GM12864 (cell line): Measurements from ENCODE around the gene FBXL7.

Experiments
- DNase-seq: peaks from one replicate; pipeline ENCODE4 v3.0.0-alpha.2; 2011; ENCODE audit warnings: low read depth
- H3K4me3 ChIP-seq: 2 replicates; pipeline ENCODE4 v1.5.1; 2011; ENCODE audit warnings: mild to moderate bottlenecking, low read depth, low read length, control low read depth
- CTCF ChIP-seq: IDR thresholded peaks from 2 replicates; pipeline ENCODE4 v1.5.1; 2011; ENCODE audit warnings: low read depth, mild to moderate bottlenecking, moderate library complexity, low read length, control low read depth, inconsistent platforms; ENCODE audit errors: missing control alignments

FBXL7 gene

GRCh38 chr5:15513911-15514310, 13.9 kb downstream of the FBXL7 start:
- no peak for DNase-seq
- no peak overlapping the region for H3K4me3 ChIP-seq
- no peak for TF ChIP-seq CTCF

DNA sequence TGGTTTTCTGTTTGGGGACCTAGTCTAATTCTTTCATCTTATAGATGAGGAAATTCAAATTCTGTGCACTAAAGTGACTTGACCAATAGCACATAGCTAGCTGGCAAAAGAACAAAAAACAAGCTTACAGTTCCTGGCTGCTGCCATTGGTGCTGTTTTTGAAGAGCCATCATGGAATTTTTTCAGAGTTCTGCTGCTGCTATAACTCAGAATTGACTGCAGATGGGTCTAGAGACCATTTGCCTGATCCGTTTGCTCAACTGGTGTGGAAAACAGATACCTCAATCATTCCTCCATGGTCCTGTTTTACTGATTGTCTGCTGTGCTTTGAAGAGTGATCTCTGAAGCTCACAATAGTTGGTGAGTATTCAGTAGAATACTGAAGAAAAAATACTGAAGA, 15.2 kb downstream of the FBXL7 start:
- no peak for DNase-seq
- no peak overlapping the region for H3K4me3 ChIP-seq
- TF ChIP-seq CTCF, result no peak

GRCh38 chr5:15516486-15516885, 16.5 kb downstream of the FBXL7 start:
- no peak overlapping the region for H3K4me3 ChIP-seq
- no peak for DNase-seq
- no peak for TF ChIP-seq CTCF

DNA sequence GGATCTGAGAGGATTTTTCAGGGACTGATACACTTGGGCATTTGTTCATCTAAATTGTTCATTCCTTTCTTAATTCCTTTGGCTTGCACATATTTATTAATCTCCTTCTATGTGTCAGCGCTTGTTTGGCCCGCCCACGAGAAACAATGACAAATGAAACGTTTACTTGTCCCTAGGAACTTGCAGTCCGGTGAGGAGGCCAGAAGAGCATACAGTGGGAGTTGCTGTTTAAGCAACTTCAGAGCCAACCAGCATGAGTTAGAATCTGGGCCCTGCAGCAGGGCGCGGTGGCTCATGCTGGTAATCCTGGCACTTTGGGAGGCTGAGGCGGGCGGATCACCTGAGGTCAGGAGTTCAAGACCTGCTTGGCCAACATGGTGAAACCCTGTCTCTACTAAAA, 18.8 kb downstream of the FBXL7 start:
- TF ChIP-seq CTCF, result no peak
- no peak for DNase-seq
- H3K4me3 ChIP-seq, result no peak overlapping the region

DNA sequence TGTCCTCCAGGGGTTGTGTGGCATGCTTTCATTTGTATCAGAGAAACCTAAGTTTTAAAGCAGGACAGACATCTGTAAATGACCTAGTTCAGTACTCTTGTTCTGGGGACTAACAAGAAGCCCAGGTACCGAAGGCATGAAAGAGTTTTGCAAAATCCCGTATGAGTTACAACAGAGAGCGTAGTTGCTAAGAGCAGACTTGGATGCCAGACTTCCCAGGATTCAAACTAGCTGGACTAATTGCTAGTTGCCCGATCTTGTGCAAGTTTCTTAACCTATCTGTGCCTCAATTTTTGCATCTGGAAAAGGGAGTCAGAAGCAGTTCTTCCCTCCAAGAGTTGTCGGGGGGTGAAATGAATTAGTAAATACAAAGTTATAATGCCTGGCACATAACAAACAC, 20.9 kb downstream of the FBXL7 start:
- no peak for TF ChIP-seq CTCF
- H3K4me3 ChIP-seq, result no peak overlapping the region
- no peak for DNase-seq

GRCh38 chr5:15521381-15522186, 21.6 kb downstream of the FBXL7 start:
- H3K4me3 ChIP-seq, result no peak overlapping the region
- no peak for TF ChIP-seq CTCF
- no peak for DNase-seq

GRCh38 chr5:15522187-15522520, 22.2 kb downstream of the FBXL7 start:
- no peak overlapping the region for H3K4me3 ChIP-seq
- no peak for TF ChIP-seq CTCF
- DNase-seq, result no peak
